GM10847 (cell line): Measurements from ENCODE around the gene OR2J3.

ENCODE experiments used
- POLR2A ChIP-seq: IDR thresholded peaks from 2 replicates; pipeline ENCODE4 v1.6.1; 2011; ENCODE audit not compliant: insufficient read length; ENCODE audit errors: extremely low read depth

Gene OR2J3

GRCh38 chr6:29153083-29153482, 45.2 kb downstream of the OR2J3 start:
- TF ChIP-seq POLR2A: no peak
